HG02610 (cell line): Measurements from ENCODE around the gene EHMT1.

ENCODE experiments used
- ATAC-seq: cut with Tn5 transposase; IDR thresholded peaks from one replicate; pipeline ENCODE4 v1.9.1; 2021; ENCODE audit warnings: mild to moderate bottlenecking, moderate library complexity; ENCODE audit not compliant: unreplicated experiment

The EHMT1 gene

GRCh38 chr9:137618105-137619067 is at the start of gene EHMT1:
EHMT1 (plus strand) TSS chr9:137619005; CDS start chr9:137619029, 24 bp downstream.
- ATAC-seq: peak; percentile 61

GRCh38 chr9:137569609-137570203 is 49.1 kb upstream of the EHMT1 start:
- no peak for ATAC-seq

- no peak for ATAC-seq
Measured at GRCh38 chr9:137570566-137570965, 48.2 kb upstream of the EHMT1 start.

GRCh38 chr9:137574192-137574591 is 44.6 kb upstream of the EHMT1 start:
- no peak for ATAC-seq

GRCh38 chr9:137575364-137575715 is 43.5 kb upstream of the EHMT1 start:
- no peak for ATAC-seq

GRCh38 chr9:137575716-137576411 is 42.9 kb upstream of the EHMT1 start:
- no peak for ATAC-seq

GRCh38 chr9:137578518-137579258 is 40.1 kb upstream of the EHMT1 start, which contains the start of gene DPH7:
DPH7 (minus strand) TSS chr9:137578925; CDS start chr9:137578777, 148 bp downstream.
- peak; percentile 88 for ATAC-seq

- ATAC-seq: no peak
Measured at GRCh38 chr9:137579259-137579604, 39.6 kb upstream of the EHMT1 start.

- no peak for ATAC-seq
Measured at GRCh38 chr9:137580209-137580953, 38.4 kb upstream of the EHMT1 start.

GRCh38 chr9:137580954-137581322 is 37.9 kb upstream of the EHMT1 start:
- ATAC-seq: no peak

- ATAC-seq: no peak
Measured at GRCh38 chr9:137581361-137582285, 37.2 kb upstream of the EHMT1 start.

- no peak for ATAC-seq
Measured at GRCh38 chr9:137582286-137582860, 36.4 kb upstream of the EHMT1 start.

- ATAC-seq: no peak
Measured at GRCh38 chr9:137583347-137583746, 35.5 kb upstream of the EHMT1 start.

- no peak for ATAC-seq
Measured at GRCh38 chr9:137583957-137584356, 34.8 kb upstream of the EHMT1 start.

- ATAC-seq: no peak
Measured at GRCh38 chr9:137586854-137587253, 32.0 kb upstream of the EHMT1 start.

- no peak for ATAC-seq
Measured at GRCh38 chr9:137588311-137588710, 30.5 kb upstream of the EHMT1 start.

GRCh38 chr9:137588891-137589290 is 29.9 kb upstream of the EHMT1 start:
- ATAC-seq: no peak

- ATAC-seq: peak; percentile 17
Measured at GRCh38 chr9:137589441-137590122, 29.2 kb upstream of the EHMT1 start.
